Endothelial cell of umbilical vein (primary cell): ENCODE results near the gene ZNF385C. TPM values are rescaled to one million over a fixed set of nuclear protein-coding genes. Genes with fewer than 3 reads are reported as not detected.

Source experiments
- BruUV-seq: library from RNA; stranded (reverse); fragments of 400-500 nt; replicated peaks from 2 replicates; lab custom pipeline; 2021; lab: Mats Ljungman, UMichigan
- CTCF ChIA-PET: fragments of 300-600, 350-600 bp; sonication (Branson Sonifier 250); formaldehyde crosslinking; loops from one replicate; lab custom pipeline; 2021; ENCODE audit warnings: antibody characterized with exemption, inconsistent platforms; lab: Charles Lee
- POLR2A ChIA-PET: fragments of 300-600, 350-600 bp; sonication (Branson Sonifier 250); formaldehyde crosslinking; loops from one replicate; lab custom pipeline; 2021; ENCODE audit warnings: antibody characterized with exemption, inconsistent platforms; lab: Charles Lee
- DNase-seq: peaks from one replicate; pipeline ENCODE4 v3.0.0-alpha.2; 2011; ENCODE audit warnings: low read depth, low spot score
- FAIRE-seq: peaks from 2 replicates; lab custom pipeline; 2011; peaks lifted over from hg19 to GRCh38; lab: Jason Lieb, UNC
- H2AFZ ChIP-seq: 2 replicates; pipeline ENCODE4 v1.6.0; 2012; ENCODE audit warnings: low read depth, low read length, control low read depth, inconsistent platforms
- H3K27ac ChIP-seq: 2 replicates; pipeline ENCODE4 v1.5.1; 2011; ENCODE audit warnings: low read depth, mild to moderate bottlenecking, control low read depth, low read length, moderate library complexity; ENCODE audit not compliant: insufficient read depth
- H3K27me3 ChIP-seq, 2 experiments: 2 replicates each; pipeline versions ENCODE4 v1.6.0 to v1.6.1; 2011; ENCODE audit warnings: low read length in 2 of 2, mixed read lengths in 1 of 2; ENCODE audit not compliant: control insufficient read depth in 2 of 2, insufficient read depth in 2 of 2
- H3K36me3 ChIP-seq, 2 experiments: 2 replicates in 1 of 2; 3 replicates in 1 of 2; pipeline ENCODE4 v1.5.1; 2011; ENCODE audit warnings: low read length in 2 of 2, mild to moderate bottlenecking in 1 of 2, moderate library complexity in 1 of 2; ENCODE audit not compliant: control insufficient read depth in 2 of 2, insufficient read depth in 2 of 2; ENCODE audit errors: extremely low read depth in 1 of 2
- H3K4me1 ChIP-seq: 3 replicates; pipeline ENCODE4 v1.5.1; 2011; ENCODE audit warnings: mild to moderate bottlenecking, low read length; ENCODE audit not compliant: control insufficient read depth, insufficient read depth; ENCODE audit errors: extremely low read depth
- H3K4me2 ChIP-seq: 2 replicates; pipeline ENCODE4 v1.6.1; 2011; ENCODE audit warnings: low read length, control low read depth, mixed read lengths; ENCODE audit not compliant: insufficient read depth
- H3K4me3 ChIP-seq, 3 experiments: fragments of 200-600 bp in 1 of 3; sonication (generic), shearing (Covaris generic) in 1 of 3; replicated peaks in 1 of 3; 2 replicates each; pipeline ENCODE4 v1.5.1; 2011 to 2016; ENCODE audit warnings: control low read depth in 3 of 3, low read length in 3 of 3, mild to moderate bottlenecking in 2 of 3, inconsistent platforms in 1 of 3, low read depth in 1 of 3, moderate library complexity in 1 of 3; ENCODE audit not compliant: insufficient read depth in 1 of 3
- H3K79me2 ChIP-seq: 2 replicates; pipeline ENCODE4 v1.6.0; 2012; ENCODE audit warnings: low read length, inconsistent platforms; ENCODE audit not compliant: control insufficient read depth, insufficient read depth
- H3K9ac ChIP-seq: replicated peaks from 2 replicates; pipeline ENCODE3; 2011; ENCODE audit warnings: low read length, control low read depth; ENCODE audit not compliant: insufficient read depth; ENCODE audit errors: extremely low read depth
- H3K9me1 ChIP-seq: replicated peaks from 3 replicates; pipeline ENCODE4 v1.6.0; 2011; ENCODE audit warnings: mild to moderate bottlenecking, low read length; ENCODE audit not compliant: control insufficient read depth, insufficient read depth; ENCODE audit errors: extremely low read depth
- H3K9me3 ChIP-seq: replicated peaks from 2 replicates; pipeline ENCODE4 v1.5.1; 2012; ENCODE audit warnings: low read length, inconsistent platforms; ENCODE audit not compliant: control insufficient read depth, insufficient read depth
- H4K20me1 ChIP-seq: replicated peaks from 2 replicates; pipeline ENCODE3; 2011; ENCODE audit warnings: mild to moderate bottlenecking, low read length; ENCODE audit not compliant: control insufficient read depth, insufficient read depth; ENCODE audit errors: extremely low read depth
- EZH2 ChIP-seq: IDR thresholded peaks from 2 replicates; pipeline ENCODE4 v1.6.1; 2012; ENCODE audit warnings: borderline replicate concordance, low read depth, mild to moderate bottlenecking, moderate library complexity, low read length, inconsistent platforms; ENCODE audit not compliant: severe bottlenecking
- FOS ChIP-seq: IDR thresholded peaks from 2 replicates; pipeline ENCODE4 v1.6.1; 2011; ENCODE audit warnings: mild to moderate bottlenecking, low read length, moderate library complexity, borderline replicate concordance; ENCODE audit not compliant: insufficient read depth
- GATA2 ChIP-seq: IDR thresholded peaks from 2 replicates; pipeline ENCODE4 v1.7.0; 2011; ENCODE audit warnings: low read depth, mild to moderate bottlenecking, moderate library complexity, mixed read lengths, low read length; ENCODE audit not compliant: insufficient read length, insufficient read depth
- JUN ChIP-seq: IDR thresholded peaks from 2 replicates; pipeline ENCODE4 v1.6.1; 2011; ENCODE audit warnings: borderline replicate concordance, low read depth; ENCODE audit not compliant: insufficient read length, insufficient read depth
- MAX ChIP-seq: IDR thresholded peaks from 2 replicates; pipeline ENCODE4 v1.6.1; 2011; ENCODE audit not compliant: insufficient read depth, insufficient read length
- MYC ChIP-seq: IDR thresholded peaks from one replicate; pipeline ENCODE4 v1.6.1; 2011; ENCODE audit warnings: mild to moderate bottlenecking, low read depth, low read length
- POLR2A ChIP-seq: IDR thresholded peaks from 2 replicates; pipeline ENCODE4 v1.6.1; 2012; ENCODE audit warnings: low read depth, mild to moderate bottlenecking, control low read depth, low read length
- POLR2AphosphoS5 ChIP-seq: IDR thresholded peaks from 2 replicates; pipeline ENCODE4 v1.6.1; 2012; ENCODE audit warnings: low read depth, mild to moderate bottlenecking, control low read depth, low read length, moderate library complexity; ENCODE audit not compliant: insufficient read depth
- dilution Hi-C: fragments of 300-500 bp; cut with MboI; formaldehyde crosslinking; loops from one replicate; pipeline ENCODE4 v1.15.0; 2019; ENCODE audit warnings: low sequenced_read_pairs; ENCODE audit not compliant: extremely low pct_ligation_motif_present
- intact Hi-C: fragments of 100-400 bp; cut with micrococcal nuclease; formaldehyde crosslinking; loops from one replicate; pipeline ENCODE4 v1.10.0; 2022
- polyA plus RNA-seq, 4 experiments: library from polyadenylated mRNA; depleted of rRNA in 3 of 4; stranded (reverse) in 3 of 4; unstranded in 1 of 4; fragments of >200 nt; gene quantifications; 2 replicates each; pipeline versions ENCODE4 v1.2.1 to v1.2.3, GENCODE V29; 2011 to 2012; ENCODE audit warnings: missing spikeins in 1 of 4
- total RNA-seq: library from RNA; stranded (reverse); gene quantifications from 2 replicates; pipeline ENCODE4 v1.2.3, GENCODE V29; 2021
- TF ChIP-seq, protein P1 (sequence below), 2 donors: IDR thresholded peaks; 1 replicate in 1 of 2; 2 replicates in 1 of 2; pipeline ENCODE4 v1.5.1; 2011; ENCODE audit warnings: low read length in 2 of 2, mild to moderate bottlenecking in 2 of 2, moderate library complexity in 2 of 2, control low read depth in 1 of 2, inconsistent platforms in 1 of 2, low read depth in 1 of 2; ENCODE audit not compliant: insufficient read depth in 1 of 2; ENCODE audit errors: extremely low read depth in 1 of 2

Gene ZNF385C
- total and polyA plus RNA-seq, 2 donors (not counting 3 experiments of a cell fraction or from before 2014, with no cell fraction given) = 0.07 TPM; not detected in 1

DNA sequence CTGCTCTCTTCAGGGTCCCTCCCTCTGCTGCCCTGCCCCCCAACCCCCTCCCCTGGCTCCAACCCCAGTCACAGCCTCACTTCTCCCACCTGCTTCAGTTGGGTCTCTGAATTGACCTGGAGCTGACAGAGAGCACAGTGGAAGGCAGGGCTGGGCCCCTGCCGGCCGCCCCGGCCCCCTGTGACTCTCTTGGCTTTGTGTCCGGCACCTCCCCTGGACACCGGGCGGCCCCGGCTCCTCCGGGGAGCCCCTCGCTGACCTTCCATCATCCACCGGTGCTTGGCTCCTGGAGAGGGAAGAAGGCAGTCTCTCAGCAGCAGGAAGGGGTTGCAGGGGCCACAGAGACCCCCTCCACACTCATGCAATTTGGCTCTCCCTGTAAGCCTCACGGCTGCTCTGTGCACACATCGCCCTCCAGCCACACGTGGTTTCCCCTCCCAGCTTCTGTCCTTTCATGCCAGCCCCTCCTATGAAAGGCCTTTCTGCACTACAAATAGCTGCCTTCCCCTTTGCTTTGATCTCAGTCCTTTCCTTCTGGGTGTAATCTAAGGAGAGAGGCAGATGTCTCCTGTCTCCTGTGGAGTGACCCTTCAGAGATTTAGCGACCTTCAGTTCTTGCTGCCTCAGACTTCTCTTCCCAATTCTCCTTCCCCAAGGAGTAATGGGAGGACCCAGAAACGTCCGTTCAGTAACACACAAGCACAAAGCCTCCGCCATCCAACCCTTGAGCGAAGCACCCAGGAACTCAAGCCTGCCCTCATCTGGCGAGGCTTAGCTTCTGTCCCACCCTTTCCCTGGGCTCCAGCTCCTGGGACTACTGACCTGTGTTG, 70.1 kb downstream of the ZNF385C start:
- no peaks in the 10 kb centered on the region for H4K20me1 ChIP-seq
- intact Hi-C loops (loop anchor here (10.0 kb wide), 1 partner anchor 497 kb away; no protein-coding TSS in a partner anchor), dilution Hi-C loops (no loop called here)
- BruUV-seq = no TSS peak
- FAIRE-seq (no peak), DNase-seq (no peak)
- no peak overlapping the region for H2AFZ ChIP-seq
- H3K9ac ChIP-seq = no peak overlapping the region
- peaks cover 20% of the 10 kb centered on the region for H3K4me1 ChIP-seq
- peaks cover 0 to 1% of the 10 kb centered on the region in 2 experiments for H3K27me3 ChIP-seq
- H3K4me3 ChIP-seq = no peak overlapping the region
- no peak overlapping the region for H3K4me2 ChIP-seq
- no peaks in the 10 kb centered on the region for H3K9me3 ChIP-seq
- no peaks in the 10 kb centered on the region for H3K79me2 ChIP-seq
- no peak overlapping the region for H3K27ac ChIP-seq
- TF ChIP-seq, protein P1, sequence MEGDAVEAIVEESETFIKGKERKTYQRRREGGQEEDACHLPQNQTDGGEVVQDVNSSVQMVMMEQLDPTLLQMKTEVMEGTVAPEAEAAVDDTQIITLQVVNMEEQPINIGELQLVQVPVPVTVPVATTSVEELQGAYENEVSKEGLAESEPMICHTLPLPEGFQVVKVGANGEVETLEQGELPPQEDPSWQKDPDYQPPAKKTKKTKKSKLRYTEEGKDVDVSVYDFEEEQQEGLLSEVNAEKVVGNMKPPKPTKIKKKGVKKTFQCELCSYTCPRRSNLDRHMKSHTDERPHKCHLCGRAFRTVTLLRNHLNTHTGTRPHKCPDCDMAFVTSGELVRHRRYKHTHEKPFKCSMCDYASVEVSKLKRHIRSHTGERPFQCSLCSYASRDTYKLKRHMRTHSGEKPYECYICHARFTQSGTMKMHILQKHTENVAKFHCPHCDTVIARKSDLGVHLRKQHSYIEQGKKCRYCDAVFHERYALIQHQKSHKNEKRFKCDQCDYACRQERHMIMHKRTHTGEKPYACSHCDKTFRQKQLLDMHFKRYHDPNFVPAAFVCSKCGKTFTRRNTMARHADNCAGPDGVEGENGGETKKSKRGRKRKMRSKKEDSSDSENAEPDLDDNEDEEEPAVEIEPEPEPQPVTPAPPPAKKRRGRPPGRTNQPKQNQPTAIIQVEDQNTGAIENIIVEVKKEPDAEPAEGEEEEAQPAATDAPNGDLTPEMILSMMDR (IDR thresholded peaks at IDR 0.05; ENCODE audit: extremely low read depth in 1 of 2, insufficient read depth in 1 of 2, low read depth in 1 of 2, low read length in 2 of 2) = no peak
- no peak for TF ChIP-seq MAX
- TF ChIP-seq JUN = no peak
- TF ChIP-seq GATA2 = no peak
- no peak for TF ChIP-seq FOS
- no peak for TF ChIP-seq MYC
- TF ChIP-seq POLR2A = no peak
- no peak for TF ChIP-seq POLR2AphosphoS5
- TF ChIP-seq EZH2 = no peak
- peaks cover 0 to 9% of the 10 kb centered on the region in 2 experiments for H3K36me3 ChIP-seq
- no peaks in the 10 kb centered on the region for H3K9me1 ChIP-seq
- ChIA-PET CTCF (interaction anchor here (0.8 to 6.3 kb wide), 5 partner anchors 10 to 153 kb away, joined by 3 to 40 read pairs (median 5); no protein-coding TSS in a partner anchor), POLR2A (no interaction called here)
